NB4 (cell line): ENCODE results near the gene GNB1.

ENCODE experiments used
- MYC ChIP-seq: IDR thresholded peaks from 2 replicates; pipeline ENCODE4 v1.6.1; 2011; ENCODE audit warnings: low read depth, low read length
- TF ChIP-seq, protein P1 (sequence below): IDR thresholded peaks from one replicate; pipeline ENCODE4 v1.5.1; 2012; ENCODE audit warnings: low read depth, low read length
- TF ChIP-seq, protein P2 (sequence below): IDR thresholded peaks from 2 replicates; pipeline ENCODE4 v1.6.1; 2011; ENCODE audit warnings: low read depth, low read length

DNA sequence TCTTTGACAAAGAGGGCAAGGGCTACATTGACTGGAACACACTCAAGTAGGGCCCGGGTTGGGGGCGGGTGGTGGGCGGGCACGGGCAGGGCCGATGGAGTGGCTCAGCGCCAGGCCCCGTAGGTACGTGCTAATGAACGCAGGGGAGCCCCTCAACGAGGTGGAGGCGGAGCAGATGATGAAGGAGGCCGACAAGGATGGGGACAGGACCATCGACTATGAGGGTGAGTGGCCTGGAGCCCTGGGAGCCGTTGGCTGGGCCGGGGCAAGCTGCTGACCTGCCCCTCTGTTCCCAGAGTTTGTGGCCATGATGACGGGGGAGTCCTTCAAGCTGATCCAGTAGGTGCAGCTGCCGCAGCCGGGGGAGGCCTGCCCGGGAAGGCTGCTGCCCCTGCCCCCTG lies 26.0 kb upstream of the GNB1 start:
- TF ChIP-seq, protein P1, sequence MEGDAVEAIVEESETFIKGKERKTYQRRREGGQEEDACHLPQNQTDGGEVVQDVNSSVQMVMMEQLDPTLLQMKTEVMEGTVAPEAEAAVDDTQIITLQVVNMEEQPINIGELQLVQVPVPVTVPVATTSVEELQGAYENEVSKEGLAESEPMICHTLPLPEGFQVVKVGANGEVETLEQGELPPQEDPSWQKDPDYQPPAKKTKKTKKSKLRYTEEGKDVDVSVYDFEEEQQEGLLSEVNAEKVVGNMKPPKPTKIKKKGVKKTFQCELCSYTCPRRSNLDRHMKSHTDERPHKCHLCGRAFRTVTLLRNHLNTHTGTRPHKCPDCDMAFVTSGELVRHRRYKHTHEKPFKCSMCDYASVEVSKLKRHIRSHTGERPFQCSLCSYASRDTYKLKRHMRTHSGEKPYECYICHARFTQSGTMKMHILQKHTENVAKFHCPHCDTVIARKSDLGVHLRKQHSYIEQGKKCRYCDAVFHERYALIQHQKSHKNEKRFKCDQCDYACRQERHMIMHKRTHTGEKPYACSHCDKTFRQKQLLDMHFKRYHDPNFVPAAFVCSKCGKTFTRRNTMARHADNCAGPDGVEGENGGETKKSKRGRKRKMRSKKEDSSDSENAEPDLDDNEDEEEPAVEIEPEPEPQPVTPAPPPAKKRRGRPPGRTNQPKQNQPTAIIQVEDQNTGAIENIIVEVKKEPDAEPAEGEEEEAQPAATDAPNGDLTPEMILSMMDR = no peak
- TF ChIP-seq, protein P2, sequence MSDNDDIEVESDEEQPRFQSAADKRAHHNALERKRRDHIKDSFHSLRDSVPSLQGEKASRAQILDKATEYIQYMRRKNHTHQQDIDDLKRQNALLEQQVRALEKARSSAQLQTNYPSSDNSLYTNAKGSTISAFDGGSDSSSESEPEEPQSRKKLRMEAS = no peak
- TF ChIP-seq MYC = no peak
